NB4 (cell line): ENCODE measurements around the gene TWSG1.

Source experiments
- MAX ChIP-seq: IDR thresholded peaks from 2 replicates; pipeline ENCODE4 v1.6.1; 2011; ENCODE audit warnings: low read depth, low read length
- MYC ChIP-seq: IDR thresholded peaks from 2 replicates; pipeline ENCODE4 v1.6.1; 2011; ENCODE audit warnings: low read depth, low read length
- POLR2A ChIP-seq: IDR thresholded peaks from 2 replicates; pipeline ENCODE4 v1.6.1; 2011; ENCODE audit warnings: mild to moderate bottlenecking; ENCODE audit not compliant: insufficient read length; ENCODE audit errors: extremely low read depth
- TF ChIP-seq, protein P1 (sequence below): IDR thresholded peaks from one replicate; pipeline ENCODE4 v1.5.1; 2012; ENCODE audit warnings: low read depth, low read length

GRCh38 chr18:9421096-9421900 is 86.7 kb downstream of the TWSG1 start:
- TF ChIP-seq, protein P1, sequence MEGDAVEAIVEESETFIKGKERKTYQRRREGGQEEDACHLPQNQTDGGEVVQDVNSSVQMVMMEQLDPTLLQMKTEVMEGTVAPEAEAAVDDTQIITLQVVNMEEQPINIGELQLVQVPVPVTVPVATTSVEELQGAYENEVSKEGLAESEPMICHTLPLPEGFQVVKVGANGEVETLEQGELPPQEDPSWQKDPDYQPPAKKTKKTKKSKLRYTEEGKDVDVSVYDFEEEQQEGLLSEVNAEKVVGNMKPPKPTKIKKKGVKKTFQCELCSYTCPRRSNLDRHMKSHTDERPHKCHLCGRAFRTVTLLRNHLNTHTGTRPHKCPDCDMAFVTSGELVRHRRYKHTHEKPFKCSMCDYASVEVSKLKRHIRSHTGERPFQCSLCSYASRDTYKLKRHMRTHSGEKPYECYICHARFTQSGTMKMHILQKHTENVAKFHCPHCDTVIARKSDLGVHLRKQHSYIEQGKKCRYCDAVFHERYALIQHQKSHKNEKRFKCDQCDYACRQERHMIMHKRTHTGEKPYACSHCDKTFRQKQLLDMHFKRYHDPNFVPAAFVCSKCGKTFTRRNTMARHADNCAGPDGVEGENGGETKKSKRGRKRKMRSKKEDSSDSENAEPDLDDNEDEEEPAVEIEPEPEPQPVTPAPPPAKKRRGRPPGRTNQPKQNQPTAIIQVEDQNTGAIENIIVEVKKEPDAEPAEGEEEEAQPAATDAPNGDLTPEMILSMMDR: no peak
- TF ChIP-seq MAX (no peak), MYC (no peak), POLR2A (no peak)
